GM12891 (cell line): ENCODE results near the gene HNRNPC.
A peak's percentile ranks its signal among the peaks of the same experiment; 100 is the strongest.
"Not testable (repeated sequence)": the region's sequence is repeated elsewhere in the genome, so short reads cannot be mapped to it uniquely, and the experiment has no call there.

ENCODE experiments used
- DNase-seq: peaks from one replicate; pipeline ENCODE4 v3.0.0; 2011; ENCODE audit warnings: low spot score; ENCODE audit not compliant: insufficient read length
- FAIRE-seq: peaks from 2 replicates; lab custom pipeline; 2011; peaks lifted over from hg19 to GRCh38; lab: Jason Lieb, UNC
- PAX5 ChIP-seq: IDR thresholded peaks from 2 replicates; pipeline ENCODE4 v1.6.1; 2011; ENCODE audit warnings: low read length, moderate library complexity, mild to moderate bottlenecking; ENCODE audit not compliant: insufficient read depth, severe bottlenecking
- POLR2A ChIP-seq: IDR thresholded peaks from 2 replicates; pipeline ENCODE4 v1.6.1; 2011; ENCODE audit warnings: low read depth, low read length, control low read depth
- POLR2AphosphoS5 ChIP-seq: IDR thresholded peaks from 2 replicates; pipeline ENCODE4 v1.6.1; 2011; ENCODE audit warnings: low read depth, low read length, control low read depth
- POU2F2 ChIP-seq: IDR thresholded peaks from 2 replicates; pipeline ENCODE4 v1.6.1; 2011; ENCODE audit warnings: low read depth, mild to moderate bottlenecking, control low read depth, low read length, moderate library complexity
- SPI1 ChIP-seq: IDR thresholded peaks from 2 replicates; pipeline ENCODE4 v1.6.1; 2011; ENCODE audit warnings: low read depth, low read length, control low read depth
- TAF1 ChIP-seq: IDR thresholded peaks from 2 replicates; pipeline ENCODE4 v1.6.1; 2011; ENCODE audit warnings: low read depth, low read length, control low read depth

Gene HNRNPC

DNA sequence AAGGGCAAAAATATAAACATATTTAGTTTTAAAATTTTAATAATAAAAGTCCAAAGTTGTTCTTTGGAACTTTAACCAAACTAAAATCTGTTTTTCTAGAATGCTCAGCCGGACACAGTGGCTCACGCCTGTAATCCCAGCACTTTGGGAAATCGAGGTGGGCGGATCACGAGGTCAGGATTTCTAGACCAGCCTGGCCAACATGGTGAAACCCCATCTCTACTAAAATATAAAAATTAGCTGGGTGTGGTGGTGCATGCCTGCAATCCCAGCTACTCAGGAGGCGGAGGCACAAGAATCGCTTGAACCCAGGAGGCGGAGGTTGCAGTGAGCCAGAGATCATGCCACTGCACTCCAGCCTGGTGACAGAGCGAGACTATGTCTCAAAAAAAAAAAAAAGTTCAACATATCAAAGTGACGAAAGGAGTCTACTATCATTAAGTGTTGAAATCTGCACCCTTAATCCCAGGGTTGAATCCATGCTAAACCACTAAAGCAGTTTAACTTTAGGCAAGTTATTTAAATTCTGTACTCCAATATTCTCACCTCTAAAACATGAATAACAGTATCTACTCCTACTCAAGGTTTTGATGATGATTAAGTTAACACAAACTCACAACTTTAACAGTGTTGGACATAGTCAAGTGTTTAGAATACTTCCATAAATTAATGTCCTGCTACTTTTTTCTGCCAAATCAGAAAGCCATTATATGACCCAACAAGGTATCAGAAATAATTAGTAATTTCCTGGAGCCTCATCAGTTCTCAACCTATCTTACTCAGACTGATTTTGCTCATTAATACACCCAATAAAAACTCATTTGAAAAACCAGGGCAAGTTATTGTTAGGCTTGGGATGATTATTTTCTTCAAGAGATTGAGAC, 11.0 kb downstream of the HNRNPC start:
- TF ChIP-seq TAF1: no peak
- TF ChIP-seq POLR2AphosphoS5: no peak
- FAIRE-seq (no peak), DNase-seq (no peak)

DNA sequence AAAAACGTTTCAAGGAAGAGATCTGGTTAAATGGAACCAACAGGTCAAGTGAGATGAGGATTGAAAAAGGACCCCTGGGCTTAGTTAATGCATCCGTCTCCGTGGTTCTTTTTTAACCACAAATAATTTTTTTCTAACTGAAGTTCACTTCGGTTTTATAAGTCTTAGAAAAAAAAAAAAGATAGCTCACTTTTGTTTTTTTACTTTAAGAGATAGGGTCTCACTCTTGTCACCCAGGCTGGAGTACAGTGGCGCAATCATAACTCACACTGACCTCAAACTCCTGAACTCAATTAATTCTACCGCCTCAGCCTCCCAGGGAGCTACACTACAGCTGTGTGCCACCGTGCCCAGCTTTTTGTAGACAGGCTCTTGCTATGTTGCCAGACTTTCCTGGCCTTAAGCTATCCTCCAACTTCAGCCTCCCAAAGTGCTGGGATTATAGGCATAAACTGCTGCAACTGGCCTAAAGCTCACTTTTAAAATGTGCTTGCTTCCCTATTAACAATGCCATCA, 11.8 kb downstream of the HNRNPC start:
- no peak for FAIRE-seq
- no peak for DNase-seq
- TF ChIP-seq SPI1: no peak
- TF ChIP-seq POU2F2: no peak; the same call in 1 of the 2 replicates
- TF ChIP-seq POLR2A: peak; percentile 80; the same call in 1 of the 2 replicates
- TF ChIP-seq POLR2AphosphoS5: peak; percentile 96
- no peak for TF ChIP-seq TAF1
- no peak for TF ChIP-seq PAX5

DNA sequence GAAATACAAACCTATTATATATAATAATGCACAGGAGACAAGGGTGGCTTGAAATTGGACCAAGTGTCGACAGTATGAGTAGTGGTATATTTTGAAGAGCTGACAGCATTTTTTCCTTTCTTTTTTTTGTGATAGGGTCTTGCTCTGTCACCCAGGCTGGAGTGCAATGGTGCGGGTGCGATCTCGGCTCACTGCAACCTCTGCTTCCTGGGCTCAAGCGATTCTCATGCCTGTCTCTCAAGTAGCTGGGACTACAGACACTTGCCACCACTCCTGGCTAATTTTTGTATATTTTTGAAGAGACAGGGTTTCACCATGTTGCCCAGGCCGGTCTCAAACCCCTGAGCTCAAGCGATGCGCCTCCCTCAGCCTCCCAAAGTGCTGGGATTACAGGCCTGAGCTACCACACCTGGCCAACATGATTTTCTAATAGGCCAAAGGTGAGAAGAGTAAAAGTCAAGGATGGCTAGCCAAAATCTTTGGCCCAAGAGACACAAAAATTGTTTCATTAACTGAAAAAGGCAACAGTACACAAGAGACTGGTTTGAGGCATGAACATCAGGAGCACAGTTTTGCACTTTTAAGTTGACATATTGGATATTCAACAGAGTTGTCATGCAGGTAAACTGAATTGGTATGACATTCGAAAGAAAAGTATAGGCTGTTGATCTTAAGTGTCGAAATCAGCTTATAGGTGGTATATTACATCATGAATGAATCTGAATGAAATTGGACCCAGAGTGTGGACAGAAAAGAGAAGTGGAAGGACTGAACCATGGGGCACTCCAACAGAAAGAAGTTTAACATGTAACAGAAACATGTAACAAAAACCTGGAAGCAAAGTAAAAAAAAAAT, 12.5 kb downstream of the HNRNPC start:
- no peak for TF ChIP-seq POLR2AphosphoS5
- no peak for TF ChIP-seq TAF1
- TF ChIP-seq SPI1: peak; percentile 42; the same call in 1 of the 2 replicates
- TF ChIP-seq POLR2A: peak; percentile 63
- TF ChIP-seq POU2F2: no peak
- no peak for DNase-seq
- FAIRE-seq: no peak

DNA sequence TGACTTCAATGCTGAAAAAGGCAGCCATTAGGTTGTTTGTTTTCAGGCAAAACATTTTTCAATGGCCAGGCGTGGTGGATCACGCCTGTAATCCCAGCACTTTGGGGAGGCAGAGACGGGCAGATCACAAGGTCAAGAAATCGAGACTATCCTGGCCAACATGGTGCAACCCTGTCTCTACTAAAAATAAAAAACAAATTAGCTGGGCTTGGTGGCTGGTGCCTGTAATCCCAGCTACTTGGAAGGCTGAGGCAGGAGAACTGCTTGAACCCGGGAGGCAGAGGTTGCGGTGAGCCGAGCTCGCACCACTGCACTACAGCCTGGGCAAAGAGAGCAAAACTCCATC, 13.2 kb downstream of the HNRNPC start:
- 0 out of 2 replicates have a peak, but pooled peaks have one; percentile 47 for TF ChIP-seq POU2F2
- peak; percentile 65; the same call in 1 of the 2 replicates for TF ChIP-seq POLR2AphosphoS5
- not testable (repeated sequence) for DNase-seq, FAIRE-seq

DNA sequence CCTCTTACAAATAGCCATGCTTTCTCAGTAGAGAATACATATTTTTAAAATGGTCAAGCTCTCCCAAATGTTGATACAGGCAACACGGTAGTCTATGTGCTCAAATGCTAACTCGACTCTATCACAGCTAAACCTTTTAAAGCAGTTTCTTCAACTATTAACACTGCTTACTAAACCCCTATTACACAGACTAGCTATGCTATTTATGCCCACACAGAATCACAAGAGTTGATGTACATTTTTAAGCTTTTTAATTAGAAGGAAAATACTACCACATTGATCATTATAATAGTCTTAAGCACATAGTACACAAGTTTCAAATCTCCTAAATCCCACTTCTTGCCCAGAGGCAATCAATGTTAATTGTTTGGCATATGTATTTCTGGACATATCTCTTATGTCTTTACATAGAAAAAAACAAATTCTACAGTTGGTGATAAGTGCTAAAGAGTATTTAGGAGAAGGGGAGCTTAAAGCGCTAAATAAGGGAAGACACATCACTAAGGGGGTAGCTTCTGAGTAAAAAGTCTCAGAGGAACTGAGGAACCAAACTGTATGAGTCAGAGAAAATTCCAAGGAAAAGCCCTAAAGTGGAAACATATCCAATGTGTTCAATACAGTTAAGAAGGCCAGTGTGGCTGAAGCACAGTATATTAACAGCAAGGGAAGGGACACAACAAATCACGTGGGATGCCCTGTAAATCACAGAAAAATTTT, 13.7 kb downstream of the HNRNPC start:
- TF ChIP-seq POLR2AphosphoS5 (peak; percentile 65; the same call in 1 of the 2 replicates), PAX5 (no peak), POLR2A (peak; percentile 56), SPI1 (no peak)
- no peak for DNase-seq
- no peak for FAIRE-seq

DNA sequence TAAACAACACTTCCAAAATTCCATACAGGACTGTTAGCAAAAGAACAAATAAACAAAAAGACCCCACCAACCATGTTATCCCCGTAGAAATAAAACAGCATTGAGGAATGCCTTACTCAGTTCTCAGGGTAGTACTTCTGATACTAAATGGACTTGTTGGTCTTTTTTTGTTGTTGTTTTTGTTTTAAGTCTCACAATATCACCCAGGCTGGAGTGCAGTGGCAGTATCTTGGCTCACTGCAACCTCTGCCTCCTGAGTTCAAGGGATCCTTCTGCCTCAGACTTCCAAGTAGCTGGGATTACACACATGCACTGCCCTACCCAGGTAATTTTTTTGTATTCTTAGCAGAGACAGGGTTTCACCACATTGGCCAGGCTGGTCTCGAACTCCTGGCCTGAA, 17.1 kb downstream of the HNRNPC start:
- no peak for FAIRE-seq
- no peak for DNase-seq
- TF ChIP-seq POLR2A (peak; percentile 76), POLR2AphosphoS5 (peak; percentile 87), PAX5 (no peak), SPI1 (no peak)

DNA sequence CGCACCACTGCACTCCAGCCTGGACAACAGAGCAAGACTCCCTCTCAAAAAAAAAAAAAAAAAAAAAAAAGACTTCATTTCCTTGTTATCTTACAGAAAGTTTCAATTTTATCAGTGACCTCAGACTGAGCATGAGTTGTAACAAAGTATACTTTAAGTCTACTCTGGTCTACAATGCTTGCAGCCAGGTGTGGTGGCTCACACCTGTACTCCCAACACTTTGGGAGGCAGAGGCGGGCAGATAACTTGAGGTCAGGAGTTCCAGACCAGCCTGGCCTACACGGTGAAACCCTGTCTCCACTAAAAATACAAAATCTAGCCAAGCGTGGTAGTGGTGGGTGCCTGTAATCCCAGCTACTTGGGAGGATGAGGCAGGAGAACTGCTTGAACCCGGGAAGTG, 18.0 kb downstream of the HNRNPC start:
- no peak for FAIRE-seq

DNA sequence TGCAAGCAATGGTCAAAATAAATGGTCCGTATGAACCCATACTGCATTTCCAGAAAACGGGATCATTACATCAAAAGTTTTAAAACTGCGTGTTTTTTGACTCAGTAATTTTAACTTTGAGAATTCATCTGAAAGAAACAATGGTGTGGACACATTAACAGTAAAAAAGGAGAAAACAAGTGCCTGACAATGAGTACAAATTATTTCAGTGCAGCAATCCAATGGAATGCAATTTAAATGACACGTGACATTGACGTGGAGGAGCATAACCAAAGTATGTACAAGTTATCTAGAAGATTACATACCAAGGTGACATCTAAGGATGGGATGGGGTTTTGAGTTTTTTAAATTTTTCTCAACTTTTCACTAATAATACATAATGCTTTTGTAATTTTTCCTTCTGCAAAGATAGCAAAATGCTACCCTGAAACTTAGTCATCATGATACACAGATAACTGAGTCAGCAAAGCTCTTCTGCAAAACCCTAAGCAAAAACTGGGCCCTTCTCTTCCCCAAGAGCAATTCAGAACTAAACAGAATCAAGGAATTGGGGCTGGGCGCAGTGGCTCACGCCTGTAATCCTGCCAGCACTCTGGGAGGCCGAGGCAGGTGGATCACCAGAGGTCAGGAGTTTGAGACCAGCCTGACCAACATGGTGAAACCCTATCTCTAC, 20.4 kb downstream of the HNRNPC start:
- DNase-seq: no peak
- TF ChIP-seq PAX5 (no peak), POLR2AphosphoS5 (peak; percentile 51; the same call in 1 of the 2 replicates)
- no peak for FAIRE-seq

More for the DNA sequence above, 18.0 kb downstream of the HNRNPC start:
- DNase-seq: no peak
- TF ChIP-seq POU2F2 (no peak), POLR2AphosphoS5 (peak; percentile 59), POLR2A (0 out of 2 replicates have a peak, but pooled peaks have one; percentile 46), PAX5 (no peak), TAF1 (no peak), SPI1 (no peak)

DNA sequence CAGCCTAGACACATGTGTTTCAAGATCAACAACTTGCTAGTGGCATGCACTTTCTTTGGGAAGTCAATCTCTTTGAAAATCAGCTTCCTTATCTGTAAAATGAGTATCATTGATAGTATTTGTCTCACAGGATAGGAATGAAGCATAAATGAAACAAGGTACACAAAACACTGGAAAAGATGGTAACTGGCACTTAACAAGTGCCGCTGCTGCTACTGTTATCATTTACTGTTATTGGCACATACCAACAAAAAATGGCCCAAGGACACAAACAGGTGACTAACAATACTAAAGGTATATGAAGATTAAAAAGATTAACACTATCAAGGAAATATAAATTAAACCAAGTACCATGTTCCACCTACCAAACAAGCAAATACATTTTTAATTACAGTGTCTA, 20.9 kb downstream of the HNRNPC start:
- FAIRE-seq: no peak
- TF ChIP-seq PAX5 (no peak), POLR2A (0 out of 2 replicates have a peak, but pooled peaks have one; percentile 27)
- no peak for DNase-seq
